ENCODE results near the gene LSM12.

LSM12 gene

GRCh38 chr17:44095647-44096496 is 29.4 kb upstream of the LSM12 start:
- no peak for DNase-seq (ENCODE audit: low read depth in 2 of 3, low spot score in 1 of 3)

DNA sequence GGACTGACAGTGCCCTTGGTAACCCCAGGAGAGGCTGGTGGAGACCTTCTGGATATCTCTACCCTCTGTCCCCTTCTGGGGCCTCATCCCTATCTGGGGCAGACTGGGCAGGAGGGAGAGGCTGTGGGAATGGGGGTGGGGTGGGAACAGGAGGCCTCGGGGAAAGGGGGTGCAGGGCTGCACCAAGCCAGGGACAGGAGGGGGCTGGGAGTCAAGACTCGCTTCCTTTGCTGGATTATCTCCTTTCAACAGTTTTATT is 28.8 kb upstream of the LSM12 start:
- no peak for DNase-seq (ENCODE audit: low read depth in 2 of 3, low spot score in 1 of 3)

DNA sequence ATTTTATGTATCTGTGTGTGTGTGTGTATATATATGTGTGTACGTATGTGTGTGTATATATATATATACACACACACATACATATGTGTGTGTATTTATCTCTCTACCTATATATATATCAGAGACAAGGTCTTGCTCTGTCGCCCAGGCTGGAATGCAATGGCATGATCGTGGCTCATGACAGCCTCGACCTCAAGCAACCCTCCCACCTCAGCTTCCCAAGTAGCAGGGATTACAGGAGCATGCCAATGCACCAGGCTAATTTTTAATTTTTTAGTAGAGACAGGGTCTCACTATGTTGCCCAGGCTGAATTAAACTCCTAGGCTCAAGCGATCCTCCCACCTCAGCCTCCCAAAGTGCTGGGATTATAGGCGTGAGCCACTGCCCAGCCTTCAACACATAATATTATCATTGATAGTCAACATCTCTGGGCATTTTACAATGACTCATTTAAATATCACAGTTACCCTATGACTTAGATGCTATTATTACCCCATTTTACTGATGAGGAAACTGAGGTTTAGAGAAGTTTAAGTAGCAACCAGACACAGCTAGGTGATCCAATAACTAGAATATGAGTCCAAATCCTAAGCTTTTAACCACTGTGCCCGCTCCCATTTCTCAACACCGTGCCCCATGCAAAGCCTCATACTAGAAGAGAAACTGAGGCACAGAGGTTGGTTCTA is 28.4 kb upstream of the LSM12 start:
- DNase-seq (ENCODE audit: low read depth in 2 of 3, low spot score in 1 of 3) = no peak

- DNase-seq (ENCODE audit: low read depth in 2 of 3, low spot score in 1 of 3) = no peak
Measured at GRCh38 chr17:44093231-44093900, 26.9 kb upstream of the LSM12 start.

GRCh38 chr17:44092051-44092450 is 25.6 kb upstream of the LSM12 start:
- DNase-seq (ENCODE audit: low read depth in 2 of 3, low spot score in 1 of 3) = no peak

DNA sequence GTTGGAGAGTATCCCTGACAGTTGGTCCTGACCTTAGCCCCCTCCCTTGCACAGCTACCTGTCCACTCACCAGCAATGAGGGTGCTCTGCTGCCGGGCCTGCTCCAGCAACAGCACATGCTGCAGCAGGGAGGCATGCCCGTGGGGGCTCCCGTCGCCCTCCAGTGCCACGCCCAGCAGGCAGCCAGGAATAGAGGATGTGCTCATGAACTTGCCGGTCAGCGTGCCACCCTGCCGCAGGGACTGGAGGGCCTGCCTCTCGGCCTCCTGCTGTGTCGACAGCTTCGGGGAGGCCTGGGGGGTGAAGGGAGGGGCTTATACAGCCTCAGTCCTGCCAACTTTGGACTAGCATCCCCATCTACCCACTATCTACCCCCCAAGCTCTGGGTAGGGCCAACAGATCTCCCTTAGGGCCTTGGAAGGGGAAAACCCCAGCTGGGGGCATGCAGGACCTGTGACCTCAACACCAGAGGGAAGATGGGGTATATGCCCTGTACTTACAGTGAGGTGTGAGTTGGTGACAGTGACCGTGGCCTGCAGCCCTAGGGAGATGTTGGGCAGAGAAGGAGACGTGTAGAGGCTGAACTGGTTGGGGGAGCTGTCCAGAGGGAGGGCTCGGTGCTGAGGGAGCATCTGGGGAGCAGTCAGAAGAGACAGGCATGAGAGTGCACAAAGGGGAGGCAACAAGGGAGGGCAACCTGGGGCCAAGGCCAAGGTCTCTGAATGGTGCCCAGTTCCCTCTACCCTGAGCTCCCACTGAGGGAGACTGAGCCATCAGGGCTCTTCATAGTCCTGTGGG is 24.9 kb upstream of the LSM12 start:
- no peak for DNase-seq (ENCODE audit: low read depth in 2 of 3, low spot score in 1 of 3)

DNA sequence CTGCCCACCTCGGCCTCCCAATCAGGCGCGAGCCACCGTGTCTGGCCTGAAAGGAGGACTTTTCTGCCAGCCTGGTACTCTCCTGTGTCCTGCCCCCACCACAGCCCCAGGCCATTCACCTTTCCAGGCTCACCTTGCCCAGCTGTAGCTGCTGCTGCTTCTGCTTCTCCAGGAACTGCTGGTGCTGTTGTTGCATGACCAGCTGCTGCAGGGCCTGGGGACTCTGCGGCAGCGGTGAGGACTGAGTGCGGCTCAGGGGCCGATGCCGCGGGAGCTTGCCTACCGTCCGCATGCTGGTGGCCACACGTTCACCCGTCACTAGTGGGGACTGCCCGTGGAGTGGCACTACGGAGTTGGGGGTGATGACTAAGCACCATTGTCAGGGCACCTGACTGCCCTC is 21.8 kb upstream of the LSM12 start:
- no peak for DNase-seq (ENCODE audit: low read depth in 2 of 3, low spot score in 1 of 3)

DNA sequence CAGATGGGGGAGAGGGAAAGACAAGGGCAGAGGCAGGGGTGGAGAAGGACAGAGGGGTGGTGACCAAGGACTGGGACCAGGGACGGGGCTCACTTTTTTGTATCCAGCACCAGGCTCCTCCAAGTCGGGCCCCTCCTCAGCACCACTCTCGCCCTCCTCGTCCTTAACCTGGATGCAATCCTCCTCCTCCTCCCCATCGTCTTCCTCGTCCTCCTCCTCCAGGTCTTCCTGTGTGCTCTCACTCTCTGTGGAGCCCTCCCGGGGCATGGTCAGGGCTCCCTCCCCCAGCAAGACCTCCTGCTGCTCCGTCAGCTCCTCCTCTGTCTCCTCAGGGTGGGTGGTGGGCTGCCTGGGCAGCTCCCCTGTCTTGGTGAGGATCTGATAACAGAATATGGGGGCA is 20.8 kb upstream of the LSM12 start:
- DNase-seq (ENCODE audit: low read depth in 2 of 3, low spot score in 1 of 3) = no peak

DNA sequence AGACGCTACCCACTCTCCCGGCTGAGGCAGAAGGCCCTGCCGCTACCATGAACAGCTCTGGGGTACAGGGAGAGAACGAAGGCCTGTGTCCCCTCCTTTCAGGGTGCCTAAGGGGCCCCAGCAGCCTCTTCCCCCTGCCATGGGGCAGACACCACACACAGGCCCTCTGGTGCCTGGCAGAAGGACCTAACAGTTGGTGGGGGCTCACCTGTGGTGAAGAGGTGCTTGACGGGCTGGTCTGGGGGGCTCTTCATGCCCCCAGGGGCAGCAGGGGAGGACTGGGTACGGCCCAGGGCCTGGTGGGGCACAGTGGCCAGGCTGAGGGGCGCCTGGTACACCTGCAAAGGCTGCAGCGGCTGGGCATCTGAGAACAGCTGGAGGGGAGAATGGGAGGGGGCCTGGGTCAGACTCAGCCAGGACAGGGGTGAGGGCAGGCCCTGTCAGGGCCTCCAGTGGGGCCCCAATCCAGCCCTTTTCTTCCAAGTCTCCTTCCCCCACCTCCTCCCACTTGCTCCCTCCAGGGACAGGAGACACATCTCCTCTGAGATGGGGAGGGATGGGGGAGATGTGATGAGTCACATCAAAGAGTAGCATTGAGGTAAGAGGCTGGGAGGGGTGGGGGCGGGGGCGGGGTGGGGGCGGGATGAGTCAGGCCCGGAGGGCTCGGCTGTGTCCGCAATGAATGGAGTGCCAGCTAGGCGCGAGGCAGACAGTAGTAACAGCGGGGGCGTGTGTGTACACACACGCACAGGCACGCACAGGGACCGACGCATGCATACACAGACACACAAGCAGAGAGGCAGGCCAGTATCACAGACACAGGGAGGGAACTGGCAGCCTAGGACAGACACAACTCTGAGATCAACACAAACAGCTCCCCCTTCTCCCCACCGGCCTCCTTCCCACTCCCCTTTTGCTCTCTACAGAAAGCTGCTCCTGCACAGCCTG is 20.2 kb upstream of the LSM12 start:
- peak in 2 of 3 donors; percentile 37 to 42 for DNase-seq (ENCODE audit: low read depth in 2 of 3, low spot score in 1 of 3)

DNA sequence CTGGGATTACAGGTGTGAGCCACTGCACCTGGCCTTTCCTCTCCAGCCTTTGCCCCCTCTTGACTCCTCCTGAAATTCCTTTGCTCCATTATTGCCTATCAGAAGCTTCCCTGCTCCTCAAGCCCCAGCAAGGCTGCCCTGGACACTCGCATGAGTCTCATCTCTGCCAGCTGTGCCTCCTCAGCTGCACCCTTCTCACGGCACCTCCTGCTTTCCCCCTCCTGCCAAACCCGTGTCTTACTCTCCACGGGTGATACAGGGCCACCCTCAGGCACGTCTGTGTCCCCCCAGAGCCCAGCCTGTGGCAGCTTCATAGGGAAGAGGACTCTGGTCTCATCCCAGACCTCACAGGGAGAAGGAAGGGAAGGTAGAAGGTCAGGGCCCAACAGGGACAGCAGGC is 19.4 kb upstream of the LSM12 start:
- no peak for DNase-seq (ENCODE audit: low read depth in 2 of 3, low spot score in 1 of 3)

DNA sequence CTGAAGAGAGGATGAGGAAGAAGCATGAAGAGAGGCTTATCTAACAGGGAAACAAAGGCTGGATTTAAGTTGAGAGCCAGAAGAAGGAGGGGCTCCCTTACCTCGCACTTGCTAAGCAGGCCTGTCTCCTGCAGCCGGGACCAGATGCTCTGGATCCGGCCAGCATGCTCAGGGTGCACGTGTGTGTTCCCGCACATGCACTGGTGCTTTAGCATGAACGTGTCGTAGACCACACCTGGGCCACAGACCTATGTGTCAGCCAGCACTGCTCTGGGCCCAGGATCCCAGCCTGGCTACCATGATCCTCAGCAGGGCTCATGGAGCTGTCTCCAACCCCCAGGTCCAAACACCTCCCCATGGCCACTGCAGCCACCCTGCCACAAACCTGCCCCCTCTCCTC is 18.4 kb upstream of the LSM12 start:
- no peak for DNase-seq (ENCODE audit: low read depth in 2 of 3, low spot score in 1 of 3)

- DNase-seq (ENCODE audit: low read depth in 2 of 3, low spot score in 1 of 3) = peak in 2 of 3 donors; percentile 23 to 41
Measured at GRCh38 chr17:44084131-44084538, 17.7 kb upstream of the LSM12 start.

DNA sequence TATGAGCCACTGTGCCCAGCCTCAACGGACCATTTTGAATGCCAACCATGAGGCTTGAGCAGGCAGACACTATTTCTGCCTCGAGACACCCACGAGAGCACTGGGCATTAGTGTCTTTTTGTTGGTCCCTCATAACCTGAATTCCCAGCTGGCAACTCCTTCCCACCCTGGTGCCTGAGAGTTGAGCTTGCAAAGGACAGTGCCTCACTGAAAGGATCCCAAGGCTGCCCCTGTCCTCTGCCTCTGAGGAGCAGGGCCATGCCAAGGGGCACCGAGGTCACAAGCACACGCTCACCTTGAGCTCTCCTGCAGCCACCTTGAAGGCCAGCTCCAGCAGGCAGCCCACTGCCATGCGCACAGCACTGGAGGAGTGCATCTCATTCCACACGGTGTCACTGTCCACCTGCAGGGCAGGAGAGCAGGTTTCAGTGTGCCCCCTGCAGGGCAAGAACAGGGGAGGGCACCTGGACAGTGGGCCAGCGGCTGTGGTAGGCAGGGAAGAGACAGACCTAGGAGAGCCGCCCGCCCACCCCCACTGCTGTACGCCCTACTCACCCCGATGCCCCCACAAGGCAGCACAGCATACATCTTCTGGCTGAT is 16.9 kb upstream of the LSM12 start:
- no peak for DNase-seq (ENCODE audit: low read depth in 2 of 3, low spot score in 1 of 3)

- DNase-seq (ENCODE audit: low read depth in 2 of 3, low spot score in 1 of 3) = no peak
Measured at GRCh38 chr17:44082256-44082927, 15.9 kb upstream of the LSM12 start.

DNA sequence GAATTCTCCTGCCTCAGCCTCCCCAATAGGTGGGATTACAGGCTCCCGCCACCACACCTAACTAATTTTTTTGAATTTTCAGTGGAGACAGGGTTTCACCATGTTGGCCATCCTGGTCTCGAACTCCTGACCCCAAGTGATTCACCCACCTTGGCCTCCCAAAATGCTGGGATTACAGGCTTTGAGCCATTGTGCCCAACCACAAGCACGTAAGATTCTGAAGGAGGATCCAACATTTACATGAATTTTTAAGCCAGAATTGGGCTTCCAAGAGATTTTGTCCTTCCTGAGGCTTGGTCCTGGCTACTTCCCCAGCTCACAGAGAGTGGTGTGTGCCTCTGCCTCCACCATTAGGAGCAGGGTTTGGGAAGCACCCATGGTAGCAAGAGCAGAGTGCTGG is 15.2 kb upstream of the LSM12 start:
- no peak for DNase-seq (ENCODE audit: low read depth in 2 of 3, low spot score in 1 of 3)

GRCh38 chr17:44079877-44080821 is 13.7 kb upstream of the LSM12 start:
- DNase-seq (ENCODE audit: low read depth in 2 of 3, low spot score in 1 of 3) = no peak

GRCh38 chr17:44078412-44078811 is 11.9 kb upstream of the LSM12 start:
- DNase-seq (ENCODE audit: low read depth in 2 of 3, low spot score in 1 of 3) = no peak

DNA sequence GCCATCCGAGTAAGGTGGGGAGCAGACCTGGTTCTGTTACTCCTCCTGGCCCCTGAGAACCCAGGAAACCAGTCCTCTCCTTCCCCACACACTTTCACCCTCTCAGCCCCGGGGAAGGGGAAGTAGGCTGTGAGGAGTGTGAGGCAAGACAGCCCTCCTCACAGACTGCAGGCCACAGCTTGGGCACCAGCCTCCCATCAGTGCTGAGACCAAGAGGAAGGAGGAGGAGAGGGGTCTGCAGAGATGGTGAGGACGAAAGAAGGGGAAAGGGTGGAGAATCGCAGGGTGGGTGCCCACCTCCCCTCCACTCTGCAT is 11.1 kb upstream of the LSM12 start:
- no peak for DNase-seq (ENCODE audit: low read depth in 2 of 3, low spot score in 1 of 3)
